NCI-H524 treated with DMSO at 0.1 percent for 48 hours (cell line): ENCODE results near the gene TTC8.
"Not testable (repeated sequence)": the region's sequence is repeated elsewhere in the genome, so short reads cannot be mapped to it uniquely, and the experiment has no call there.

Experiments
- DNase-seq: peaks from one replicate; lab custom pipeline; 2025; lab: John Stamatoyannopoulos, UW

The TTC8 gene

GRCh38 chr14:88824314-88825077 lies at the start of gene TTC8:
Gene TTC8 (plus strand): TSS chr14:88824651. CDS start chr14:88824708, 57 bp downstream.
- DNase-seq: peak; percentile 80

GRCh38 chr14:88775532-88775931 lies 48.9 kb upstream of the TTC8 start:
- DNase-seq: no peak

- no peak for DNase-seq
These were observed 38.5 kb upstream of the TTC8 start for GRCh38 chr14:88785911-88786310.

- DNase-seq: no peak
These were observed 37.7 kb upstream of the TTC8 start for GRCh38 chr14:88786715-88787114.

GRCh38 chr14:88789573-88789972 lies 34.9 kb upstream of the TTC8 start:
- not testable (repeated sequence) for DNase-seq

- peak; percentile 22 for DNase-seq
These were observed 33.8 kb upstream of the TTC8 start for GRCh38 chr14:88790501-88791251.

GRCh38 chr14:88791252-88791621 lies 33.2 kb upstream of the TTC8 start:
- no peak for DNase-seq

- peak; percentile 56 for DNase-seq
These were observed 32.6 kb upstream of the TTC8 start for GRCh38 chr14:88791629-88792472.

GRCh38 chr14:88792473-88793258 lies 31.8 kb upstream of the TTC8 start, which contains the start of gene EML5:
Gene EML5 (minus strand): TSS chr14:88792953. CDS start chr14:88792503, 450 bp downstream.
- DNase-seq: peak; percentile 52

GRCh38 chr14:88793259-88793625 lies 31.2 kb upstream of the TTC8 start:
- DNase-seq: no peak

GRCh38 chr14:88798156-88798555 lies 26.3 kb upstream of the TTC8 start:
- DNase-seq: peak; percentile 99

- DNase-seq: no peak
These were observed 24.9 kb upstream of the TTC8 start for GRCh38 chr14:88799522-88799921.

GRCh38 chr14:88802596-88802995 lies 21.9 kb upstream of the TTC8 start:
- peak; percentile 6 for DNase-seq

- no peak for DNase-seq
These were observed 20.4 kb upstream of the TTC8 start for GRCh38 chr14:88804035-88804434.

GRCh38 chr14:88804477-88804876 lies 20.0 kb upstream of the TTC8 start:
- DNase-seq: no peak

- no peak for DNase-seq
These were observed 16.1 kb upstream of the TTC8 start for GRCh38 chr14:88808359-88808758.

- DNase-seq: no peak
These were observed 8.5 kb upstream of the TTC8 start for GRCh38 chr14:88815980-88816379.

GRCh38 chr14:88818018-88818417 lies 6.4 kb upstream of the TTC8 start:
- no peak for DNase-seq

- DNase-seq: not testable (repeated sequence)
These were observed 4.8 kb upstream of the TTC8 start for GRCh38 chr14:88819674-88820073.

- DNase-seq: no peak
These were observed 3.1 kb upstream of the TTC8 start for GRCh38 chr14:88821378-88821777.

- no peak for DNase-seq
These were observed 2.6 kb upstream of the TTC8 start for GRCh38 chr14:88821888-88822287.

- DNase-seq: no peak
These were observed 510 bp upstream of the TTC8 start for GRCh38 chr14:88823968-88824313.
